ENCODE data around the gene CPM. TPM values are rescaled to one million over a fixed set of nuclear protein-coding genes. Genes with fewer than 3 reads are reported as not detected.
A peak's percentile ranks its signal among the peaks of the same experiment; 100 is the strongest.

Gene CPM
- 0.36 and 4.1 TPM in 2 replicates for total RNA-seq (2014; rRNA removed; shearing (Covaris generic))

DNA sequence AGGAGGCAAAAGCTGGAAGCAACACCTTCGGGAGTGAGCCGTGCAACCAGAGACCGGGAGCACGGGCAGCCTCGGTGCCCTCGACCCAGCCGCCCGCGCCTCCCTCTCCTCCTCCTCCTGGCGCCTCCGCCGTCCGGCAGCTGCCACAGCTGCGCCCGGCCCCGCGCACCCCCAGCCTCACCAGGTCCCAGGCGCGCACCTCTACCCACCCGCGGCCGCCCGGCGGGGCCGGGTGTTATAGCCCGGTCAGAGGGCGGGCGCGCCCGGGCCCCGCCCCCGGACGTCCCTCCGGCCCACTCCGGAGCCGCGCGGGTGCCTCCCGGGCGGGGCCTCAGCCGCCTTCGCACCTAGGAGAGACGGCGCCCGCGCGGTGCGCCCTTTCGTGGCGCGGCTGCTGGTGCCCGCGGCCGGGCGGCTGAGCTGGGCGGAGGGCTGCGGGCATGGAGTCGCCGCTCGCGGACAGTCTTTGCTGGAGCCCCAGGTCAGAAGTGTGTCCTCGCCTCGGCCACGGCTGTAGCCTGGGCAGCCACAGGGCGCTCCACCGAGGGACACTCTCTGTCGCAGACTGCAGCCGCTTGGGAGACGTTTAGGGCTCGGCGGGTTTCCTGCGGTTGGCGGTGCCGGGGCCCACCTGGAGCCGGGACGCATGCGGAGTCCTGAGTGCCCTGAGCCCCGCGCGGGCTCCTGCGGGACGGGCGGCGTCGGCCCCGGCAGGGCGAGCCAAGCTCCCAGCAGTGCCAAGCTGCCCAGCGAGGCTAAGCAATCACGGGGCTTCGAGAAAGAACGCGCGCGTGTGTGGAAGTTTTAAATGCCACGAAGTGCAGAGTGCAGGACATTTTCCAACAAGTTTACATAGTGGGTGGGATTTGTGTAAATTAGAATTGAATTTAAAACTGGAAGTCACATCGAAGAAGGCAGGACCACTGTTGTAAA, at the start of gene CPM:
CPM (minus strand) TSS at position 211 of the 933 bp plus-strand sequence. CDS start 334 bp downstream, outside the sequence.
- peak; percentile 32 for DNase-seq (ENCODE audit: low read depth)

DNA sequence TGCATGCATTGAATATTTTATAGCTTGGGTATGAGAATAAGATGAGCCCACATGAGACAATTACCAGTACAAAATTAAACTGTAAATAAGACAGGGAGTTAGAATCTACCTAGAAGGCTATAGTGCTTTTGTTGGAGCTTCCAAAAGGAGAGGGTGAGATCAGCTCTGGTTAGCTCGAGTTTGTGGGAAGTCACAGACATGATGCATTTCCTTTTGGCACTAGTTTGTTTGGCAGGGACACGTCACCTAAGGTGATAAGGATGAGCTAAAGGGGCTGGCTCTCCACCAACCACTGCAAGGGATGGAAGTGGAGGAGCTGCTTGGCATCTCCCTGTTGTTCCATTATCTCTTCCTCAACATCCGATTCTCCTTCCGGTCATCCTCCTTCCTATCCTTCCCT, 48.5 kb upstream of the CPM start:
- peak; percentile 13 for DNase-seq (ENCODE audit: low read depth)

DNA sequence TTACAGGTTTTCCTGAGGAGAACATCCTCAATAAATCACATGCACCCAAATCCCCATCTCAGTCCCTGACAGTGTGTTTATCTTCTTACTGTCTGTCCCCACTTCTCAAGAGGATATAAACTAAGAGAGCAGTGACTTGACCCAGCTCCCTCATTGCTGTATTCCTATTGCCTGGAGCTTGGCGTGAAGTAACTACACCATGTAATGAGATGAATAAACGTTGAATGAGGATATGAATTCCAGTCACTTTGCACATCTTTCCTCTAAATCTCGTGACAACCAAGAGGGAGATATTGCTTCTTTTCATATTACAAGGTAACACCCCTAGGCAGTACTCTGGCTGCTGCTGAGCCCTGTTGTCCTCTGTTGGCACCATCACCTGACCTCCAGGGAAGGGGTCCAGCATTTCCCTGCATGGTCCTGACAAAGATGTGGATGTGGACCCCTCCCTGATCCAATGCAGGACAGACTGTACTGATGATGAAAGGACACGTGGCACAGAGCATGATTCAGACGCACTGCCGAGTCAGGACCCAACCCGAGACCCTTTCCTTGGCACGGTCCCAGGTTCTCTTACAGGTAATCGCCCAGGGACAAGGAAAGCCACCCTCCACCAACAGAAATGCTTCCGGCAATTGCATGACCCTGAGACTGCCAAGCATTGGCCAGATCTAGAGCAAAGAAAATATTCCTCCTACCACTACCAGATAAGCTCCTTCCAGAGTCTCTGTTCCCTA, 47.7 kb upstream of the CPM start:
- no peak for DNase-seq (ENCODE audit: low read depth)

- DNase-seq (ENCODE audit: low read depth): no peak
Measured at GRCh38 chr12:68978678-68979077, 45.7 kb upstream of the CPM start.

DNA sequence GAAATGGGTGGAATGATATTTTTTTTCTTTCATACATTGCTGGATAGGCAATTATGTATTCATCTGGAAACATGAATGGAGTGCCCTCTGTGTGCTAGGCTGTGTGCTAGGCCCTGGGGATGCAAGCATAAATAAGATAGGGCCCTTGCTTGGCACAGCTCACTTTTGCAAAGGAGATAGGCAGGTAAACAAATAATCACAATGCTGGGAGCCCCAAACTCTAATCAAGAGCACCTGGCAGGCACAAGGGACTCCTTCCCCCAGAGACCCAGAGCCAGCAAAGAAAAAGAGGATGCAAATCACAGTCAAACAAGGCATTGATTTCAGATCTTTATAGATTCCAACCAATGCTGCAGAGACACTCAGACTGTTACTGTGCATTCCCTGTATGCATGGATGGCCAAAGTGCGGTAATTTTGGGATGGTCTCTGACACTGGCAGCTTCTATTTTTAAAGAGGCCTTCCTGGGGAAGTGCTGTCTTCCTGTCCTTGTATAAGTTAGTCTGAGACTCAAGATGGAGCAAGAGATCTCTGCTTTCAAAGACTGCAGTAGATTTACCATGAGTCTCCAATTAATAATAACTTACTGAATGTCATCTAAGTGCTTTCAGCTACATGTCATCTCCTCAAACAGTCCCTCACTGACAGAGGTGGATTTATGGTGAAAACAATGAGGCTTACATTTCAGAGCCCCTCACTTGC, 45.1 kb upstream of the CPM start:
- DNase-seq (ENCODE audit: low read depth): no peak

GRCh38 chr12:68977335-68977734, 44.4 kb upstream of the CPM start:
- no peak for DNase-seq (ENCODE audit: low read depth)

- DNase-seq (ENCODE audit: low read depth): no peak
Measured at GRCh38 chr12:68976395-68976841, 43.4 kb upstream of the CPM start.

DNA sequence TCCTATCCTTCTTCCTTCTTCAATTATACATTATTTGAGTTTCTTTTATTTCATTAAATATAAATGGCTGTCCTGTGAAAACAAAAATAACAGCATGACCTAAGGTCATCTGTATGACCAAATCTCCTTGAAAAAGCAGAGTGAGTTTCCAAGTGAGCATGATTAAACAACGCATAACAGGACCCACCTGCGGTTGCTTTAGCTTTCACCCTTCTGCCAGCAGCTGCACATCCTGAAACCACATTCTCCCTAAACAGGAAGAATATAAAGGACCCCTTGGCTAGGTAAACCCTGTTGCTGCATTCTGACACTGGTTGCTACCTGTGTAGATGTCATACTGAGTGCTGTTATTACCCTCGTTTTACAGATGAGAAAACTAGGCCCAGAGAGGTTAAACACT, 42.8 kb upstream of the CPM start:
- DNase-seq (ENCODE audit: low read depth): no peak

GRCh38 chr12:68972595-68972994, 39.6 kb upstream of the CPM start:
- no peak for DNase-seq (ENCODE audit: low read depth)

DNA sequence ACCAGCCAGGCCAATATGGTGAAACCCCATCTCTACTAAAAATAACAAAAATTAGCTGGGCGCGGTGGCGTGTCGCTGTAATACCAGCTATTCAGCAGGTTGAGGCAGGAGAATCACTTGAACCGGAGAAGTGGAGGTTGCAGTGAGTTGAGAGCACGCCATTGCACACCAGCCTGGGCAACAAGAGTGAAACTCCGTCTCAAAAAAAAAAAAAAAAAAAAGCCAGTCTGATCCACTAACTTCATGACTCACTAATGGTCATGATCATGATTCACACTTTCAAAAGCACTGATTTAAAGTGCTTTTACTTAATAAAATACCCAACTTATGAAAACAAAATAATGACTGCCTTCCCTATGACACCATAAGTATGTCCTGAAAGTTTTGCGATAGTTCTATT, 38.4 kb upstream of the CPM start:
- DNase-seq (ENCODE audit: low read depth): peak; percentile 40

DNA sequence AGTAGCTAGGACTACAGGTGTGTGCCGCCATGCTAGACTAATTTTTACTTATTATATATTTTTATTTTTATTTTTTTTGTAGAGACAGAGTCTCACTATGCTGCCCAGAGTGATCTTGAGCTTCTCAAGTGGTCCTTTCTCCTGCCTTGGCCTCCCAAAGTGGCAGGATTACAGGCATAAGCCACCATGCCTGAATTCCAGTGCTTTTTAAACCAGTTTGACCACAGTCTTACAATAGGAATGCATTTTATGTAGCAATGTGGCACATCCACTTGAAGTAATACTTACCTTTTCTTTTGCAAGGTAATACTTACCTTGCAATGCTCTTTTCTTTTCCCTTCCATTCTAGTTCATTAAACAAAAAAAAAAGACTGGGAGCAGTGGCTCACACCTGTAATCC, 38.0 kb upstream of the CPM start:
- no peak for DNase-seq (ENCODE audit: low read depth)

DNA sequence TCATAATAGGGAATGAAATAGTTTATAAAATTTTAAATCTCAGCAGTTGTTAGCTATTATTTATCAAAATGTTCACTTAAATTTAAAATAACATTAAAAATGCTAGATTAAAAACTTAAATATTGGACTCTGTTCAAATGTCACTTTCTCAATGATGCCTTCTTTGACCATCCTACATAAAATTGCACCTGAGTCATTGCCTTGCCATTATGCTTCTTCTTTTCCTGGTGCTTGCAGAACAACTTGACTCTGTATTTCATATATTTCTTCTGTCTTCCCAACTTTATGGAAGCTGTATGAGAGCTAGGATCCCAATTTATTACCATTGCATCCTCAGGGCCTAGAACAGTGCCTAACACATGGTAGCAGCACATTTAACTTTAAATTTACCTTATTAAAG, 37.3 kb upstream of the CPM start:
- DNase-seq (ENCODE audit: low read depth): no peak

DNA sequence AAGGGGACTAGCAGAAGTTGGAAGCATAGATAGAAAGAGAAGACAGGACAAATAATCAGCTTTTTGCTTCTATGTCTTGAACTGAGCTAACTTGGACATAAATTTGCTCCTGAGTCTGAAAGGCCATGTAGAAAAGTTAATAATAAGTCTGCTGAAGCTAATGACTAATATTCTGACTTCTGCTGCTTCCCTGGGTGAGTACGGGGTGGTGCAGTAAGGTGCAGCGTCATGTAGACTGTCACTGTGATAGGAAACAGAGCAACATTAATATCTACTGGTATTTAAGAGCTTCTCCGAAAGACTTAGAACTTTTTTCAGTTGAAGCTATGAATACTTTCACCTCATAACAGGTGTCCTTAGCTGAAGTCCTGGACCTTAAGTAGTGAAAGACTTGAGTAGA, 34.1 kb upstream of the CPM start:
- no peak for DNase-seq (ENCODE audit: low read depth)

GRCh38 chr12:68963856-68964745, 31.1 kb upstream of the CPM start:
- no peak for DNase-seq (ENCODE audit: low read depth)

DNA sequence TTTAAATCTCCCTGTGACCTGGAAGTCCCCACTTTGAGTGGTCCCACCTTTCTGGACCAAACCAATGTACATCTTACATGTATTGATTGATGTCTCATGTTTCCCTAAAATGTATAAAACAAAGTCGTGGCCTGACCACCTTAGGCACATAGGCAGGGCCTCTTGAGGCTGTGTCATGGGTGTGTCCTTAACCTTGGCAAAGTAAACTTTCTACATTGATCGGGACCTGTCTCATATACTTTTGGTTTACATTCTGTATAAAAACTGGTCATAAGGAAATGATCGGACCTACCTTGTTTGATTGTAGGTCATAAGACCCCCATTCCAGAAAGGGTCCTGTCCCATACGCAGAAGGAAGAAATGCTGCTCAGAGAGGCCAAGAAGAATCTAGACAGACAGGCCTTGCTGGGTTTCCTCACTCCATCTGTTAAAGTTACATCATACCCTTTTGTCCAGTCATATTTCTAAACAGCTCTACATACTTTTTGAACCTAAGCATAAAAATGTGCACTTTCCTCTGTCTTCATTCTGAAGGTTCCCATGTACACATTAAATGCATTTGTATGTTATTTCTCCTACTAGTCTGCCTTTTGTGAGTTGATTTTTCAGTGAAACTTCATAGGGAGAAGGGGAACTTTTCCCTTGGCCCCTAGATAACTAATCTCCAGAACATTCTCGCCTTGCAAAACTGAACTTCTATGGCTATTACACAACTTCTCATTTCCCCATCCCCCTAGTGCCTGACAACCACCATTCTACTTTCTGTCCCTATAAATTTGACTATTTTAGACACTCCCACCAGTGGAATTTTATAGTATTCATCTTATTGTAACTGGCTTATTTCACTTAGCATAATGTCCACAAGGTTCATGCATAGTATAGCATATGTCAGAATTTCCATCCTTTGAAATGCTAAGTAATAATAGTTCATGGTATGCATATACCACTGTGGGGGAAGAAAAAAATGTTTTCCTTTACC, 30.2 kb upstream of the CPM start:
- no peak for DNase-seq (ENCODE audit: low read depth)

- peak; percentile 12 for DNase-seq (ENCODE audit: low read depth)
Measured at GRCh38 chr12:68959891-68960464, 27.0 kb upstream of the CPM start.

DNA sequence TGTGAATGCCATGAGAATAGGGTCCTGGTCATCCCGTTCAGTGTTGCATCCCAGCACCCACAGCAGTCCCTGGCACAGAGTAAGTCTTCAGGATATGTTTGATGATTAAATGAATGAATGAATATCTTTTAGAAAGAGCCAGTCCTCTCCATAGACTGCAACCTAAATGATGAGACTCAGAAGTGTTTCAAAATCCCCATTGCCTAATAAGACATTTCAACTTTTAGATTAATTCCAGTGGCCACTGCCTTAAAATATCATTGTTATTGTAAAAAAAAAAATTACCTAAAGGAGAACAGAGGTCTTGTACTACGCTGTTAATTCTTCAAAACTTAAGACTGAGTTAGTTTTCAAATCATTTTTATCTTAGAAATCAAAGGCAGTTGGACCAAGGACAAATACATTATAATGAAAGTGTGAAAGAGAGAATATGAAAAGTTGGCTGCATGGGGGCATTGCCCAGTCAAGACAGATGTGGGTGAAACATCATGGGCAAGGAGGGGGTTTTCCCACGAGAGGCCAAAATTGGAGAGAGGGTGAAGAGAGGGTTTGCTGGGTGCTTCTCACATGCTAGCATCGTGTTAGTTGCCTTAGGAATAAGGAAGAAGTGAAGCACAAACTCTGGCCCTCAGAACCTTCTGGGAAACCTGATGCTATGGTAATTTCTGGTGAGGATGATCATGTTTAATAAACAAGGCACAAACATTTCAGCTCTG, 26.3 kb upstream of the CPM start:
- no peak for DNase-seq (ENCODE audit: low read depth)

GRCh38 chr12:68958322-68958721, 25.4 kb upstream of the CPM start:
- no peak for DNase-seq (ENCODE audit: low read depth)

DNA sequence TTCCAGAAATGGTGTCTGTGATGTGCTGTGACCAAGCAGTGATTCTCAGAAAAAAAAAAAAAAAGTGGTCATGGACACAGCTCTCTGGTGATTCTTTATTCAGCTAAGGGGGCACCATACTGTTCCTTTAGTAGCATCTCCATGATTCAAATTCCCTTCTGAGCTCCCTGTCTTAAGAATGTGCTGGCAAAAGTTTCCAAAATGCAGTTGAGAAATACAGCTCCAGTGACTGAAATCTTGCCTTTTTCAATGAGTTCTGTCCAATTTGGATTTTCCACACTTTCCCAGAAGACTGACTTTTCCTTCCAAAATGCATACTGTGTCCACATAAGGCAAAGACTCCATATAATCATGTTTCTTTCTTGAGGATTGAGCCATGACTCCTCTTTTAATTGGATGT, 24.3 kb upstream of the CPM start:
- no peak for DNase-seq (ENCODE audit: low read depth)

All from RPMI7951 (cell line).